OCI-M1 (cell line): ENCODE measurements around the gene ITPR3.

Source experiments
- DNase-seq: peaks from one replicate; lab custom pipeline; 2025; lab: John Stamatoyannopoulos, UW

Gene ITPR3

DNA sequence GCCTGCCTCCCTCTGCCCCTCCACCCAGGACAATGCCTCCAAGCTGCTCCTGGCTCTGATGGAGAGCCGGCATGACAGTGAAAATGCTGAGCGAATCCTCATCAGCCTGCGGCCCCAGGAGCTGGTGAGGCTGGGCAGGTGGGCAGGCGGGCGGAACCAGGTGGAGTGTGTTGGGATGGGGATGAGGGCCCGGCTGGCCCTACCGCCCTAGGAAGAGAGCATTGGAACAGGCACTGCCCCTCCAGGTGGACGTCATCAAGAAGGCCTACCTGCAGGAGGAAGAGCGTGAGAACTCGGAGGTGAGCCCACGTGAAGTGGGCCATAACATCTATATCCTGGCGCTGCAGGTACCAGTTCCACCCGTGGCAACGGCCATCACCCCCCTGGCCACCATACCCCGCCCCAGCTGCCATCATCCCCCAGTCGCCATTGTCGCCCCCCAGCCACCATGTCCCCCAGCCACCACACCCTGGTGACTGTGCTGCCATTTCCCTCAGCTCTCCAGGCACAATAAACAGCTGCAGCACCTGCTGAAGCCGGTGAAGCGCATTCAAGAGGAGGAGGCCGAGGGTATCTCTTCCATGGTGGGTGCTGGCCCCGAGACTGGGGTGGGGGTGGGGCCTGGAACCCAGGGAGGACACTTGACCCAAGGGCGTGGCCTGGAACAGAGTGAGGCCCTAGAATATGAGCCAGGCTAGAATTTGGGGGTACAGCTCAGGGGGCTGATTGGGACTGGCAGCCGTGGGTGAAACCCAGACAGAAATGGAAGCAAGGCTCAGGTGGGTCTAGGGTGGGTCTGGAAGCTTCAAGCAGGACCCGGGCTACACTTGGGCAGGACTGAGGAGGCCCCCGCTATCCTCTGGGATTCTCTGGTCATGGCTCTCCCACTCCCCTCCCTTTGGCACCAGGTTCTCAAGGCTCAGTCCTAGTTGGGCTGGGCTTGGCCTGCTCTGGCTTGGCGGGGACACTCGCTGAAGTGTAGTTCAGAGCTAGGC, 66.2 kb downstream of the ITPR3 start:
- no peak for DNase-seq

DNA sequence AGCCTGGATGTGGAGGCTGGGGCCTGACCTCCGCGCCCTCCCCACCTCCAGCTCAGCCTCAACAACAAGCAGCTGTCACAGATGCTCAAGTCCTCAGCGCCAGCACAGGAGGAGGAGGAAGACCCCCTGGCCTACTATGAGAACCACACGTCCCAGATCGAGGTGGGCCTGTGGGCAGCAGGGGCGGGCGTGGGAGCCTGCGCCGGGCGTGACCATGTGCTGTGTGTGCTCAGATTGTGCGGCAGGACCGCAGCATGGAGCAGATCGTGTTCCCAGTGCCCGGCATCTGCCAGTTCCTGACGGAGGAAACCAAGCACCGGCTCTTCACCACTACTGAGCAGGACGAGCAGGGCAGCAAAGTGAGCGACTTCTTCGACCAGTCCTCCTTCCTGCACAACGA, 66.9 kb downstream of the ITPR3 start:
- DNase-seq, result no peak

DNA sequence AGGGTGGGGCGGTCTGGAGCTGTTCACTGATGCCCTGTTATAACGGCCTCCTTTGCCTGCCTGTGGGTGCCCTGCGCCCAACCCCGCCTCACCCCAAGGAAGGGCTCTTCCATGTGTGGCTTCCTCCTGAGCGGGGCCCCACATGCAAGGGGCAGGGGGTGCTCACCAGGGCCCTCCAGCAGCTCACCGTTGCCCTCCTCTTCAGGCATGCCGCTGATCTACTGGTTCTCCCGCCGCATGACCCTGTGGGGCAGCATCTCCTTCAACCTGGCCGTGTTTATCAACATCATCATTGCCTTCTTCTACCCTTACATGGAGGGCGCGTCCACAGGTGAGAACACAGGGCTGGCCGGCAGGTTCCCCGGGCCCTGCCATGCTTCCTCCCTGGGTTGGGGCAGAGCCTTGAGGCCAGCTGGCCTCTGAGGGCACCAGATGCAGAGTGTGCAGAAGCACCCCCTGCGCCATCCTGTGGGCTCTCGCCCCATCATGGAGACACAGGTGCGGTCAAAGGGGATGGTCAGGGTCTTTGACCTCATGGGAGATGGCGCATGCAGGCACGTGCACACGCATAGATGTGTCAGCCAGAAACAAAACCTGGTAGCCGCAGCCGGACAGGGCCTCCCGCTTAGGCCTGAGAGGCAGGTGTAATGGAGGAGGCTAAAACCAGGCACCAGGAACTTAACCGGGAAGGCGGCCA, 67.5 kb downstream of the ITPR3 start:
- DNase-seq, result no peak

DNA sequence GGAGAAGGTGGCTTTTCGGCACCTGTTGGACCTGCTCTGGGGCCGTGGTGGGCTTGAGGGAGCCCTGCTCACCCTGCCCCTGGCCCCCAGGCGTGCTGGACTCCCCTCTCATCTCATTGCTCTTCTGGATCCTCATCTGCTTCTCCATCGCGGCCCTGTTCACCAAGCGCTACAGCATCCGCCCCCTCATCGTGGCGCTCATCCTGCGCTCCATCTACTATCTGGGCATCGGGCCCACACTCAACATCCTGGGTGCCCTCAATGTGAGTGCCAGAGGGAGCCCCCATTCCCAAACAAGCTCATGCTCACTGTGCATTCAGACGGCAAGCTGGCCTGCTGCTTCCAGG, 68.0 kb downstream of the ITPR3 start:
- no peak for DNase-seq

DNA sequence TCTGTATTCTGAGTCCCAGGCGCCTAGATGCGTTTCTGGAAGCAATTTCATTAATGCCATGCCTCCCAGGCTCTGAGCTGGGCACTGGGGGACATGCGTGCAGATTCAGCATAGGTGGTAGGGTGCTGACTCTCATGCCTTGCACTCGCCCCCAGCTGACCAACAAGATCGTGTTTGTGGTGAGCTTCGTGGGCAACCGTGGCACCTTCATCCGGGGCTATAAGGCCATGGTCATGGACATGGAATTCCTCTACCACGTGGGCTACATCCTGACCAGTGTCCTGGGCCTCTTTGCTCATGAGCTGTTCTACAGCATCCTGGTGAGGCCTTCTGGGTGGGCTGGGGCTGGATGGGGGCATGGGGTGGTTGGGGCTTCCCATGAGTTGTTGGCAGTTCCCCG, 68.8 kb downstream of the ITPR3 start:
- DNase-seq, result no peak

DNA sequence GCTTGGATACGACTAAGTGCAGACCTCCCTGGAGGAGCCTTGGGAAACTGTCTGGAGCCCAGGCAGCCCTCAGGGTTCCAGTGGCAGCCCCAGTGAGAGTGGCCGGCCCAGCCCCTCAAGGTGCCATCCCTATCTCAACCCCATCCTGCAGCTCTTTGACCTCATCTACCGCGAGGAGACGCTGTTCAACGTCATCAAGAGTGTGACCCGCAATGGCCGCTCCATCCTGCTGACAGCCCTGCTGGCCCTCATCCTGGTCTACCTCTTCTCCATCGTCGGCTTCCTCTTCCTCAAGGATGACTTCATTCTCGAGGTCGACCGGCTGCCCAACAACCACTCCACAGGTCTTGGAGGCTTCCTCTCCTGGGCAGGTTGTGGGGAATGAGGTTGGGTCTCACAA, 69.6 kb downstream of the ITPR3 start:
- no peak for DNase-seq

DNA sequence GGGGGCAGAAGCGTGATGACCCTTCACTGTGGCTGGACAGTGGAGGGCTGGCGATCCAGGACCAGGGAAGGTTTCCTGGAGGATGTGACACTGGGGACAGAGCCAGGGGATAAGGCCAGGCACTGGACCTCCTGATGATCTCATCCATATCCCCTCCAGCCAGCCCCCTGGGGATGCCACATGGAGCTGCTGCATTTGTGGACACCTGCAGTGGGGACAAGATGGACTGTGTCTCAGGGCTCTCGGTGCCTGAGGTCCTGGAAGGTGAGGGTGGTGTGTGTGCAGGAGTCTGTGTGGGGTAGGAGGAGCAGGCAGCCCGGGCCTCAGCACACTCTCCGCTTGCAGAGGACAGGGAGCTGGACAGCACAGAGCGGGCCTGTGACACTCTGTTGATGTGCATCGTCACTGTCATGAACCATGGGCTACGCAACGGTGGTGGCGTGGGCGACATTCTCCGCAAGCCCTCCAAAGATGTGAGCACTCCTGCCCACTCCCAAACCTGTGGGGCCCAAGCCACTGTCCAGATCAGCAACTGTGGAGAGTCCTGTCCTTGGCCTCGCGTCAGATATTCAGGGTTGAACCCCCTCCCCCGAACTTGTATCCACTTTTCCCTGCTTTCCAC, 70.4 kb downstream of the ITPR3 start:
- no peak for DNase-seq

DNA sequence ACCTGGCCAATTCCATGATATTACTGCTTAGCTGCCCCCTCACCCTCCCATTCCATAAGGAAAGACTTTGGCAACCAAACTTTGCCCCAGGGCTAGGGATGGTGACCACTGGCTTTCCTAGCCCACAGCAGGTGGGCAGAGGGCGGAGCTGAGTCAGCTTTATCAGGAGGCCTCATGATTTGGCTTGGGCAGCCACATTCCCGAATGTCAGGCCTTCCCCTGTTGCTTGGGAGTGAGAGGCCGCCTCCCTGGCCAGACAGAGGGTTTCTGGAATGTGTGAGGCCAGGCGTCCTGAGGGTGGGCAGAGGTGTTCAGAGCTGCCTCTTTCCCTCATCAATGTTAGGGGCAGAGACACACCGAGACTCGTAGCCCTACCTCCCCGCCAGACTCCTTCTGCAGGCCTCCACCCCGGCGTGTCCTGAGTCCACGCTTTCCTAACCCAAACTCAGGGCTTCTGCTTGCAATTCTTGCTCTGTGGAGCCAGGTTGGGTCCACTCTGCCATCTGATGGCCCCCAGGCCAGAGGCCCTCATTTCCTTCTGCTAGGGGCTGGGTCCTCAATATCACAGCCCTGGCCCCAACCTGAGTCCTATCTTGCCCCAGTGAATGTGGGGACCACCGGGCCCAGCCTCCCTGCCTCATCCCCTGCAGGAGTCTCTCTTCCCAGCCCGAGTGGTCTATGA, 71.1 kb downstream of the ITPR3 start:
- no peak for DNase-seq

DNA sequence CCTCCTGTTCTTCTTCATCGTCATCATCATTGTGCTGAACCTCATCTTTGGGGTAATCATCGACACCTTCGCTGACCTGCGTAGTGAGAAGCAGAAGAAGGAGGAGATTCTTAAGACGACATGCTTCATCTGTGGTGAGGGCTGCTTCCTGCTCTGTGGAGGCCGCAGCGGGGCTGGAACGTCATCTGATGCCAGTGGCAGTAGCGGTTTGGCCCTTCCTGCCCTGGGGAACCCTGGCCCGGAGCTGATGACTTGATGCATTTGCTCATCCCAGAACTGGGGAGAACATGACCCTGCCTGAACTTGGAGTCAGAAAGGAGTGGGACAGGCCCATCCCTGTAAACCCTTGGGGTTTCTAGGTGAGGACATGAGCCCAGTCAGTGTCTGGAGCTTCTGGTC, 71.6 kb downstream of the ITPR3 start:
- no peak for DNase-seq

DNA sequence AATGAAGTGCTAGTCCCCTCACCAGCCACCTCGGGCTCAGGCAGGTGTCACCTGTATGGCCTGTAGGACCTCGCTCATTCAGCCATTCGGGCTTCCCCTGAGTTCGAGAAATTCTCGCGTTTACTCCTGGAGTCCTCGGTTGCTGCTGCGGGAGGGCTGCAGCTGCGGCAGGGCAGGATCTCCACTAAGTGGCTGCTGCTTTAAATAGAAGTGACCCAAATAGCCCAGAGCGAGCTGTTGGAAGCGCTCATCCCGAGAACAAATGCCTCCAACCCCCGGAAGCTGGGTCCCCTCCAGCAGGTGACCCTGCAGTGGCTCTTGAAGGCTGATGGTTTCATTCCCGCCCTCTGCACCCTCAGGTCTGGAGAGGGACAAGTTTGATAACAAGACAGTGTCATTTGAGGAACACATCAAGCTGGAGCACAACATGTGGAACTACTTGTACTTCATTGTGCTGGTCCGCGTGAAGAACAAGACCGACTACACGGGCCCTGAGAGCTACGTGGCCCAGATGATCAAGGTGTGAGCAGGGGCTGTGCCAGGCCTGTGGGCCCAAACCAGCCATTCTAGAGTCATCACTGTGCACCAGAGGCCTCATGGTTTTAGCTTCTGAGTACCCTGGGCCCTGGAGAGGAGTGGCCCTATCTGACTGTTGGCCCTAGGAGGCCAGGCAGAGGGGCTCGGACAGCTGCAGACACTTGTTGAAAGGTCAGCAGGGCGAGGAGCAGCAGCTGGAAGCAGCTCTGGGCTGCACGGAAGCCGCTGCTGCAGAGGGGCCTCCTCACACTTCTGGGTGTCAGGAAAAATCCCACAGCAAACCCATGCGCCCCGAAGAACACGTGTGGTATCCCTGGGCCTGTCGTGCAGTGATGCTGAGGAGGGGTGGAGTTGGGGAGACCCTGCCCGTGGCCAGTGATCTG, 72.3 kb downstream of the ITPR3 start:
- DNase-seq, result no peak

DNA sequence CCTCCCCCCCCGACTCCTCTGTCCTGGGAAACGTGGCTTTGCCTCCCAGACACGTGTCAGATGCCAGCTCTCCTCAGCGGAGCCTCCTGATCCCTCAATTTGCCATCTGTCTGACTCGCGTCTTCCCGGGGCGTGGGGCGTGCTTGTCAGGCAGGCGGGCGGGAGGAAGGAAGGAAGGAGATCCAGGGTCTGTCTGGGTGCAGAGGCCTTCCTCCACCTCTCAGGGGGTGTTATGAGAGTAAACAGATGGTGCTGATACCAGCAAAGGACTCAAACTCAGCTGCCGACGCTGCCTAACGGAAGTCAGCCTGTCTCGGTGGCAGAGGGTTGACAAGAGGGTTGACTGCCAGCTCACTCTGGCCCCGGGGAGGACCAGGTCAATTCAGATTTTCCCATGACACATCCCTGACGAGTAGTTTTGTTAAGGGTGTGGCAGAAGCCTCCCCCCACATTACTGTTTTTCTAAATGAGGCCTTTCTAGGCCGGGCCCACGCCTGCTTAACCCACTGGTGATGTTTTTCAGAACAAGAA, 73.3 kb downstream of the ITPR3 start:
- no peak for DNase-seq

DNA sequence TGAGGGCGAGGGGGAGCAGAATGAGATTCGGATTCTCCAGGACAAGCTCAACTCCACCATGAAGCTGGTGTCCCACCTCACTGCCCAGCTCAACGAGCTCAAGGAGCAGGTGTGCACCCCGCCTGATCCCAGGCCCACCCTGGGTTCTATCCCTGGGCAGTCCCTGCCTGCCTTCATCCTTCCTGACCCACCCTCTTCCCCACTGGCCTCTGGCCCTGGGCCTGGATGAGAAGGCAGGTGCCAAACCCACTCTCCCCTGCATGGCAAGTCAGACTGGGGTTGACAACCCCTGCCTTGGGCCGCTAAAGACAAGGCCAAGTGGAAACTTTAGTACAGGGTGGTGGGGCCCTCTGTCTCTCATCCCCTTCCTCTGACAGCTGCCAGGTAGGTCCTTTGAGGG, 73.9 kb downstream of the ITPR3 start:
- no peak for DNase-seq

DNA sequence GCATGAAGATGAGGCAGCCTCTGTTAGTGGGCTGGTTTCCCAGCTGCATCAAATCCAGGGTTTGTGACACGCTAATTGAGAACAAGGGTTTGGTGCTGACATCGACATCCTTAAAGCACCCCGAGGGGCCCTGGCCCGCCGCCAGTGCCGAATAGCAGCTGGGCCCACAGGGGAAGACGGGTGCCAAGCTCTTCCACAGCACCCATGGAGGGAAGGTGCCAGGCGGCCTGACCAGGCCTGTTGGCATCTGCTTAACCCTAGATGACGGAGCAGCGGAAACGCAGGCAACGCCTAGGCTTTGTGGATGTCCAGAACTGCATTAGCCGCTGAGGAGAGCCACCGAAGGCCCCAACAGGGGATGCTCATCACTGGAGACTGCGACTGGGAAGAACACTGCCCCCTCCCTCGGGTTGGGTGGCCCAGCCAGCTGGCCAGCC, 74.3 kb downstream of the ITPR3 start:
- DNase-seq, result no peak

DNA sequence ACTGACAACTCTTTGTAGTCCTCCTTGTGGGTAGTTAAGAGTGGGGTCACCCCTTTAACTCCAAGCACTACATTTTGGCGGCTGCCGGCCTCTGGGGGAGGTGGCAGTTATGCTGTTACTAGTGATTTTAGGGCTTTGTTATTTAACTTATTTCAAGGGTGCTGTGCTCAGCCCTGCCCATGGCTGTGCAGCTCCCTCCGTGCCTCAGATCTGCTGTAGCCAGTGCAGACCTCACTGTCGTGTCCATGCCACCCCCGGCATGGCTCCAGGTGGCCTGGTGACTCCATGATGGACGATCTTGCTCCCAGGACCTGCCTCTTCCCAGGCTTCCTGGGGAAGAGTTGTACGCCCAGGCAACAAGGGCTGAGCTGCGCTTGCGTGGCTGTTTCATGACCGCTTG, 75.0 kb downstream of the ITPR3 start:
- DNase-seq, result no peak

DNA sequence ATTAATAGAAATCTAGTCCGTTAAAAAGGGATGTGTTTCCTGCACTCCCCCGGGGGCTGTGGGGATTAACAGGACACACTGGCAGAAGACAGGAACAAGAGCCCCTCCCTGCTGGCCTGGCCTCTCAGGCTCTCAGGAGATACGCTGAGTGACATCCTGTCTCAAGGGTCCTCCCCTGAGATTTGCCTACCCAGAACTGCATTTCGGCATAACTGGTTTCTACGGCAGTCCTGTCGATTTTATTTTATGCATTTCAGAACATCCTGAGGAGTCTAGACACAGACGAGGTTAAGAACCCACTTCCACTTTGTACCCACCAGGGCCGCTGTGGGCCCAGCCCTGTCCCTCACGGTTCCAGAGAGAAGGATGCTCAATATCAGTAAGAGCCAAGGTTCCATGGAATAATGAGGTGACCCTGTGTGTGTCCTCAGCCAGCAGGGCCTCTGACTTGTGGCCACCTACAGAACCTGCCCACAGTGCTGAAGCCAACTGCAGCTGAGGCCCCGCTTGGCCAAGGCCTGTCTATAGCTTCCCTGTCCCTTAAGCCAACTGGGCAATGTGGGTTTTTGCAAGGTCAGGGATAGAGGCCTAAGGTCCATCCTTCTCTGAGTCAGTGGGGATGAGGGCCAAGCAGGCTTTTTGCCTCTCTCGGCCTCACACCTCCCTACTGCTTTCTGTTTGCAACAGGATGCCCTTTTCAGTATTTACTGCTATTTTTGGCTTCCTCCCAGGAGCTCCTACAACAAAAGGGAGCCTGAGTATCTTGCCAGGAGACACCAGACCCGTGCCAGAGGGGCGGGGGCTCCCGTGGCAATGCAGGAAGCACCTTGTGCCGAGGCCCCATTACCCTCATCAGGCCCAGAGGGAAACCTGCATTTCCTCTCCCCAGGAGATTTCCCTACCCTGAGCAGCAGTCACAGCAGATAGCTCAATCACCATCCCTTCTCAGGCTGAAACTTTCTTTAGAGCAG, 75.7 kb downstream of the ITPR3 start:
- no peak for DNase-seq

DNA sequence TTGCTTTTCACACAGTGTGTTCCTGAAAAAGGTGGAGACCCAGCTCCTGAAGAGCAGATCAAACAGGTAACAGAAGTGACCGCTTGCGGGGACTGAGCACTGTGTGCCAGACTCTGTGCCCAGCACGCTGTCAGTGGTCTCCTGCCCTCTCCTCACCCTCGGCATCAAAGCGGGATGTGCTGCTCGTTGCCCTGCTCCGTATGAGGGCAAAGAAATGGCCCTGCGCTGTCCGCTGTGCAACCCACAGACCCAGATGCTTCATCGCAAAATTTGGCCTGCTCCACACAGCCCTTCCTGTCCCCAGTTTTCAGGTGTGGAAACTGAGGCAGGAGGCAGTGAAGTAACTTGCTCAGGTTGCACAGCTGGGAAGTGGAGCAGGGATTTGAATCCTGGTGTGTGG, 76.7 kb downstream of the ITPR3 start:
- no peak for DNase-seq

DNA sequence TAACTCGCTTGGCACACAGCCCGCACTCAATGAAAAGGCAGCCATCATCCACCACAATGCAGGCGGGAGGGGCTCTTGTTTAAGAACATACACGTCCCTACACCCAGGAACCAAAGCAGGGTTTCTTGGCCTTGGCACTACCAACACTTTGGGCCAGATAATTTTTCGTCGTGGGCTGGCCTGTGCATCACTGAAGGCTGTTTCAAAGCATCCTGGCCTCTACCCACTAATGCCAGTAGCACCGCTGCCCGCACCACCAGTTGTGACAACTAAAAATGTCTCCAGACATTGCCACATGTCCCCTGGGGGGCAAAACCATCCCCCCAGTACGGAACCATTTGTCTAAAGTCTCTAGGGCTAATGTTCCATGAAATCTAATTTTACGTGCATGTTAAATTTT, 77.4 kb downstream of the ITPR3 start:
- DNase-seq, result no peak

DNA sequence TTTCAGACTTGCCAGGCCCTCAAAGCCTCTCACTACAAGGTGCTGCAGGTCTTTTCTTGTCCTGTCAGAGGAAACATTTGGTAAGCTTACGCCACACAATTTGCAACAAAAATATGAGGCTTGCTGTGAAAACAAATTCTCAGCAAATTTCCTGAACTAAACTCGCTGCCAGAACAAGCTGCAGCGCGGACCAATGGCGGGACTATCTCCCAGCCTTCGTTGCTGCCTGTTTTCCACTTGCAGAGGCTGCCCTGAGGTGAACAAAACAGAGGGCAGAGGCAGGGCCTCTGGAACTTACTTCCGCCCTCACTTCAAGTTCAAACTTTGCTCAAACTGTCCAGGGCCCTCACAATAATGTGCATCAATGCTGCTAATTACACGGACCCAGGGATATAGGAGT, 78.0 kb downstream of the ITPR3 start:
- no peak for DNase-seq

DNA sequence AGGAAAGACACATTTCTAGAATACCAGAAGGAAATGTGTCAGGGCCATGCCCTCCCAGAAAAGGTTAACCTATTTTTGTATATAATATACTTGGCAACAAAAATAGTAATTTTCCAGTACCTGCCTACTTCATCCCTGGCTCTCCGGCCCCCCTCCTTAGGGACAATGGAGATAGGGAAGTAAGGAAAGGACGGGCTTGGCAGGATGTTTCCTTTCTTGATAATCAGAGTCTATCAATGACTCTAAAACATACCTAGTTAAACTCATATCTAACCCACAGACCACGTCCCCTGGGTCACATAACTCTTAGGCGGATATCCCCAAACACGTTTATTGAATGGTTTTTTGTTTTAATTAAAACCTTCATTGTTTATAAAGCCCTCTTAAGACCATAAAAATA, 78.6 kb downstream of the ITPR3 start:
- DNase-seq, result no peak
